Parathyroid adenoma (tissue), 2 donors: ENCODE results near the gene ZNRF4.

ENCODE experiments used
- H2AFZ ChIP-seq: fragments of 300-600 bp; sonication (generic); one replicate; pipeline ENCODE4 v1.7.0; 2017; ENCODE audit warnings: antibody characterized with exemption, mild to moderate bottlenecking
- H3K27ac ChIP-seq: fragments of 300-600 bp; sonication (generic); one replicate; pipeline ENCODE4 v1.7.0; 2017
- H3K27me3 ChIP-seq: fragments of 300-600 bp; sonication (generic); one replicate; pipeline ENCODE4 v1.7.0; 2017; ENCODE audit warnings: low read length; ENCODE audit not compliant: control insufficient read depth, insufficient read depth
- H3K36me3 ChIP-seq: fragments of 300-600 bp; sonication (generic); one replicate; pipeline ENCODE4 v1.7.0; 2017; ENCODE audit warnings: low read length; ENCODE audit not compliant: control insufficient read depth, insufficient read depth
- H3K4me1 ChIP-seq: fragments of 300-600 bp; sonication (generic); one replicate; pipeline ENCODE4 v1.7.0; 2017; ENCODE audit warnings: control low read depth
- H3K4me2 ChIP-seq: fragments of 300-600 bp; sonication (generic); one replicate; pipeline ENCODE4 v1.7.0; 2017; ENCODE audit warnings: low read length
- H3K4me3 ChIP-seq: fragments of 300-600 bp; sonication (generic); one replicate; pipeline ENCODE4 v1.7.0; 2017; ENCODE audit warnings: low read depth, low read length
- H3K79me2 ChIP-seq: fragments of 300-600 bp; sonication (generic); one replicate; pipeline ENCODE4 v1.7.0; 2017; ENCODE audit warnings: control low read depth
- H3K9ac ChIP-seq: fragments of 300-600 bp; sonication (generic); one replicate; pipeline ENCODE4 v1.7.0; 2017; ENCODE audit warnings: mild to moderate bottlenecking
- H3K9me3 ChIP-seq: fragments of 300-600 bp; sonication (generic); one replicate; pipeline ENCODE4 v1.7.0; 2017; ENCODE audit warnings: low read length; ENCODE audit not compliant: control insufficient read depth
- TF ChIP-seq, protein P1 (sequence below): fragments of 300-600 bp; sonication (generic); IDR thresholded peaks from one replicate; pipeline ENCODE4 v1.7.0; 2017; ENCODE audit warnings: antibody characterized with exemption, mild to moderate bottlenecking
- donor health status: primary hyperparathyroidism.

The ZNRF4 gene

DNA sequence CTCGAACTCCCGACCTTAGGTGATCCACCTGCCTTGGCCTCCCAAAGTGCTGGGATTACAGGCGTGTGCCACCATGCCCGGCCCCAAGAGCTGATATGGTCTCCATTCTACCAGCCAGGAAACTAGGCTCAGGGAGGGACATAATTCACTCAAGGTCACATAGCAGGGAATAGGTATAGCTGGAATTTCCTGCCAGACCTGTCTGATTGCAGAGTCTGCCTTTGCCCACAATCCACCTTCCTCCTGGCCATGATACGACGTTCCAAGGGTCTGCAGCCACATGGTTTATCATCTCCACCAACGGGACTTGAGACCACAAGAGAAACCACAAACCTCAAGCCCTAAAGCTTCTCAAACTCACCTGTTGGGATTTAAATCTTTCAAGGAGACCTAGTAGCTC, 32.0 kb downstream of the ZNRF4 start:
- H3K36me3 ChIP-seq = no peaks in the 10 kb centered on the region
- H3K27ac ChIP-seq = no peak overlapping the region
- H3K4me3 ChIP-seq = no peak overlapping the region
- H3K79me2 ChIP-seq = no peaks in the 10 kb centered on the region
- H3K27me3 ChIP-seq = no peaks in the 10 kb centered on the region
- H2AFZ ChIP-seq = no peak overlapping the region
- H3K4me1 ChIP-seq = no peaks in the 10 kb centered on the region
- no peak overlapping the region for H3K4me2 ChIP-seq
- H3K9me3 ChIP-seq = no peaks in the 10 kb centered on the region
- TF ChIP-seq, protein P1, sequence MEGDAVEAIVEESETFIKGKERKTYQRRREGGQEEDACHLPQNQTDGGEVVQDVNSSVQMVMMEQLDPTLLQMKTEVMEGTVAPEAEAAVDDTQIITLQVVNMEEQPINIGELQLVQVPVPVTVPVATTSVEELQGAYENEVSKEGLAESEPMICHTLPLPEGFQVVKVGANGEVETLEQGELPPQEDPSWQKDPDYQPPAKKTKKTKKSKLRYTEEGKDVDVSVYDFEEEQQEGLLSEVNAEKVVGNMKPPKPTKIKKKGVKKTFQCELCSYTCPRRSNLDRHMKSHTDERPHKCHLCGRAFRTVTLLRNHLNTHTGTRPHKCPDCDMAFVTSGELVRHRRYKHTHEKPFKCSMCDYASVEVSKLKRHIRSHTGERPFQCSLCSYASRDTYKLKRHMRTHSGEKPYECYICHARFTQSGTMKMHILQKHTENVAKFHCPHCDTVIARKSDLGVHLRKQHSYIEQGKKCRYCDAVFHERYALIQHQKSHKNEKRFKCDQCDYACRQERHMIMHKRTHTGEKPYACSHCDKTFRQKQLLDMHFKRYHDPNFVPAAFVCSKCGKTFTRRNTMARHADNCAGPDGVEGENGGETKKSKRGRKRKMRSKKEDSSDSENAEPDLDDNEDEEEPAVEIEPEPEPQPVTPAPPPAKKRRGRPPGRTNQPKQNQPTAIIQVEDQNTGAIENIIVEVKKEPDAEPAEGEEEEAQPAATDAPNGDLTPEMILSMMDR = no peak
- no peak overlapping the region for H3K9ac ChIP-seq

DNA sequence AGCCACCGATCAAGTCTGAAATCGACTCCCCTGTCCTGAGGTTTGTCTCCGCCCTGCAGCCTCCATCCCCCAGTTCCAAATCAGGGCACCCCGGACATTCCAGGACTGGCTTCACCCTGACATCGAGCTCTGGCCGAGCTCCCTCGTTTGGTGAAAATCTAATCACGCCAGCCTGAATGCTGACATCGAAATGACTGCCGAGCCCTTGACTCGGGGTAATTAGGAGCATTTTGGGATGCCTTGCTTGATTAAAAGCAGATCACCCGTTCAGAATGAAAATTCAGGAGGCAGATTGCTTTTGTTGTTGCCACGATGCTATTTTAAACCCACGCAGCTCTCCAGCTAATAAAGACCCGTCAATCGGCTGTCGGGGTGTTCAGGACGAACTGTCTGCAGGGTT, 34.3 kb downstream of the ZNRF4 start:
- Histone ChIP-seq H3K9me3 (no peaks in the 10 kb centered on the region), H3K4me2 (no peak overlapping the region), H3K4me3 (no peak overlapping the region), H3K4me1 (no peaks in the 10 kb centered on the region), H3K36me3 (no peaks in the 10 kb centered on the region), H3K27ac (no peak overlapping the region), H2AFZ (no peak overlapping the region), H3K79me2 (no peaks in the 10 kb centered on the region), H3K27me3 (no peaks in the 10 kb centered on the region), H3K9ac (no peak overlapping the region)
- TF ChIP-seq, protein P1 = no peak

DNA sequence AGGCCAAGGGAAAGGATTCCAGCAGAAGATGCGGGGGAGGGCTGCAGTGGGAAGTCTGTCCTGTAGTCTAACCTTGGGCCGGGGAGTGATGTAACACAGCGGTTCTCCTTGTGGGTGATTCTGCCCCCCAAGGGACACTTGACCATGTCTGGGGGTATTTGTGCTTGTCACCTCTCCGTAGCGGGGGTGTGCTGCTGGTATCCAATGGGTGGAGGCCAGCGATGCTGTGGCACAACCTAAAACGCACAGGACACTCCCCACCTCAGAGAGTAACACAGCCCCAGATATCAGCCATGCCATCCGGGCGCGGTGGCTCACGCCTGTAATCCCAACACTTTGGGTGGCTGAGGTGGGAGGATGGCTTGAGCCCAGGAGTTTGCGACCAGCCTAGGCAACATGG, 36.3 kb downstream of the ZNRF4 start:
- Histone ChIP-seq H3K4me2 (no peak overlapping the region), H3K79me2 (no peaks in the 10 kb centered on the region), H3K27me3 (no peaks in the 10 kb centered on the region), H3K36me3 (no peaks in the 10 kb centered on the region), H3K27ac (no peak overlapping the region), H3K4me1 (no peaks in the 10 kb centered on the region), H3K4me3 (no peak overlapping the region), H3K9me3 (no peaks in the 10 kb centered on the region), H2AFZ (no peak overlapping the region), H3K9ac (no peak overlapping the region)
- TF ChIP-seq, protein P1 = no peak

DNA sequence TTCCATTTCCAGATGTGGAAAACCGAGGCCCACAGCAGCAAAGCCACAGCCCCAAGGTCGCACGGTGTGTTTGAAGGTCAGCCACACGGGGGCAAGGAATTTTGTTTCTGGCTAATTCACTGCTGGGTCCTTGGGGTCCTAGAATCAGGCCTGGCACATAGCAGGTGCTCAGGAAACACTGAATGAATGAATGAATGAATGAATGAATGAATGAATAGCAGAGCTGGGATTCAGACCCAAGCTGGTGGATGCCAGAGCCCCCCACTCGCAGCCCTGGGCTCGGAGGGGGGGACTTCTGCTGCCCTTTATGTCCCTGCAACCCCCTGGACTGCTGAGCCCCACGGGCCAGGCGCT, 37.0 kb downstream of the ZNRF4 start:
- no peaks in the 10 kb centered on the region for H3K27me3 ChIP-seq

More for the DNA sequence above, 37.0 kb downstream of the ZNRF4 start:
- Histone ChIP-seq H3K4me1 (no peaks in the 10 kb centered on the region), H3K9ac (no peak overlapping the region), H3K9me3 (no peaks in the 10 kb centered on the region), H2AFZ (peak overlapping the region; percentile 41), H3K36me3 (no peaks in the 10 kb centered on the region), H3K4me2 (no peak overlapping the region), H3K27ac (no peak overlapping the region), H3K4me3 (no peak overlapping the region), H3K79me2 (no peaks in the 10 kb centered on the region)
- TF ChIP-seq, protein P1 = no peak
